ENCODE measurements around the gene PHF20. TPM values are rescaled to one million over a fixed set of nuclear protein-coding genes. Genes with fewer than 3 reads are reported as not detected.
"Not testable (repeated sequence)": the region's sequence is repeated elsewhere in the genome, so short reads cannot be mapped to it uniquely, and the experiment has no call there.

Gene PHF20
- polyA plus RNA-seq, 1 donor = 23.6 TPM

- no CpG with 5 or more reads among the region's 3 CpGs for WGBS (ENCODE audit: insufficient coverage, low lambda C conversion rate)
- no peaks in the 10 kb centered on the region for H3K27me3 ChIP-seq (ENCODE audit: control insufficient read depth, insufficient read depth, low read length)
- H3K4me3 ChIP-seq (ENCODE audit: low read length) = no peak overlapping the region
- H3K4me1 ChIP-seq (ENCODE audit: control insufficient read depth, insufficient read depth, low read length) = no peaks in the 10 kb centered on the region
- H3K27ac ChIP-seq (ENCODE audit: low read length) = no peak overlapping the region
- H3K36me3 ChIP-seq (ENCODE audit: control insufficient read depth, insufficient read depth, low read length) = no peaks in the 10 kb centered on the region
- H3K9me3 ChIP-seq (ENCODE audit: control insufficient read depth, low read depth, low read length) = no peaks in the 10 kb centered on the region
- no peak for DNase-seq
These were observed 9.4 kb upstream of the PHF20 start for GRCh38 chr20:35762461-35762860.

GRCh38 chr20:35764936-35765335, 6.9 kb upstream of the PHF20 start:
- not testable (repeated sequence) for H3K4me1 ChIP-seq (ENCODE audit: control insufficient read depth, insufficient read depth, low read length); H3K27me3 ChIP-seq (ENCODE audit: control insufficient read depth, insufficient read depth, low read length); H3K27ac ChIP-seq (ENCODE audit: low read length); H3K36me3 ChIP-seq (ENCODE audit: control insufficient read depth, insufficient read depth, low read length); H3K4me3 ChIP-seq (ENCODE audit: low read length); DNase-seq; H3K9me3 ChIP-seq (ENCODE audit: control insufficient read depth, low read depth, low read length)
- WGBS (ENCODE audit: insufficient coverage, low lambda C conversion rate) = no CpG with 5 or more reads among the region's 2 CpGs

DNA sequence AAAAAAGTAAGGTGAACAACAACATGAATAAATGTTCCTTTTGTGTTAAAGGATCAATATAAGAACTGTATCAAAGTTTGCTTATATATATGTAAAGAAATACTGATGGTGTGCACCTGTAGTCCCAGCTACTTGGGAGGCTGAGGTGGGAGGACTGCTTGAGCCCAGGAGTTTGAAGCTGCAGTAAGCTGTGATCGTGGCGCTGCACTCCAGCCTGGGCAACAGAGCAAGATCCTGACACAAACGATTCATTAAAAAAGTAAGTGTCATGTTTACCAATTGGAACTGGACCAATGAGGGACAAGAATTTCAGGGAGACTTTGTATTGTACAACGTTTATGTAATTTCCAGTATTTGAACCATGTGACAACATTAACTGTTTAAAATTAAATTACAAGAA, 5.0 kb upstream of the PHF20 start:
- Histone ChIP-seq H3K27me3 (ENCODE audit: control insufficient read depth, insufficient read depth, low read length) (no peaks in the 10 kb centered on the region), H3K4me3 (ENCODE audit: low read length) (no peak overlapping the region), H3K36me3 (ENCODE audit: control insufficient read depth, insufficient read depth, low read length) (no peaks in the 10 kb centered on the region), H3K4me1 (ENCODE audit: control insufficient read depth, insufficient read depth, low read length) (peaks cover 13% of the 10 kb centered on the region), H3K27ac (ENCODE audit: low read length) (no peak overlapping the region), H3K9me3 (ENCODE audit: control insufficient read depth, low read depth, low read length) (peaks cover 6% of the 10 kb centered on the region)
- no peak for DNase-seq
- WGBS (ENCODE audit: insufficient coverage, low lambda C conversion rate) = no CpG with 5 or more reads among the region's 4 CpGs

DNA sequence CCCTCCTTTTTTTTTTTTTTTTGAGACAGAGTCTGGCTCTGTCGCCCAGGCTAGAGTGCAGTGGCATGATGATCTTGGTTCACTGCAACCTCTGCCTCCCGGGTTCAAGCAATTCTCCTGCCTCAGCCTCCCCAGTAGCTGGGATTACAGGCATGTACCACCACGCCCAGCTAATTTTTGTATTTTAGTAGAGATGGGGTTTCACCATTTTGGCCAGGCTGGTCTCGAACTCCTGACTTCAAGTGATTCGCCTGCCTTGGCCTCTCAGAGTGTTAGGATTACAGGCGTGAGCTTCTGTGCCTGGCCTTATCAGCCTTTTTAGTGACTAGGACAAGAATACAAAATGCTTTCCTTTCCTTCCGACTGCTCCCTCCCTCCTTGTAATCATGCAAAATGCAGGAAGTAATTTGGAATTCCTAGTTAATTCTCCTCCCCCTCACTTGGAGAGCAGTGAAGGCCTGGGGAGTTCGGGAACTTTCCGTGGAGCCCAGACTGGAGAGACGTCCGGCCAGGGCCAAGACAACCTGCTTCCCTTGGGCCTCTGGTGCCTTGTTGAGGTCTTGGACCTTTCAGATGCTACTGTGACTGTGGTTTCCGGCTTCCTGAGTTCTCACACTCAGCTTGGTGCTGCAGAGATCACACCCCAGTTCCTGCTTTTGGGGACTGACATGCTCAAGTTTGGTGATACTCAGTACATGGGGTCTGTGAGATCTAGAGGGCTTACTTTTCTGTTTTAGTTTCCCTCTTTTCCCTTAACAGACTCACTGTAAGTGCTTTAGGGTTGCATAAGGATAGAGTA, 3.9 kb upstream of the PHF20 start:
- H3K4me1 ChIP-seq (ENCODE audit: control insufficient read depth, insufficient read depth, low read length) = peaks cover 17% of the 10 kb centered on the region
- DNase-seq = peak; percentile 25 to 29
- peaks cover 6% of the 10 kb centered on the region for H3K9me3 ChIP-seq (ENCODE audit: control insufficient read depth, low read depth, low read length)
- H3K27me3 ChIP-seq (ENCODE audit: control insufficient read depth, insufficient read depth, low read length) = no peaks in the 10 kb centered on the region
- peak overlapping the region; percentile 52 for H3K27ac ChIP-seq (ENCODE audit: low read length)
- no CpG with 5 or more reads among the region's 12 CpGs for WGBS (ENCODE audit: insufficient coverage, low lambda C conversion rate)
- H3K4me3 ChIP-seq (ENCODE audit: low read length) = no peak overlapping the region
- no peaks in the 10 kb centered on the region for H3K36me3 ChIP-seq (ENCODE audit: control insufficient read depth, insufficient read depth, low read length)

DNA sequence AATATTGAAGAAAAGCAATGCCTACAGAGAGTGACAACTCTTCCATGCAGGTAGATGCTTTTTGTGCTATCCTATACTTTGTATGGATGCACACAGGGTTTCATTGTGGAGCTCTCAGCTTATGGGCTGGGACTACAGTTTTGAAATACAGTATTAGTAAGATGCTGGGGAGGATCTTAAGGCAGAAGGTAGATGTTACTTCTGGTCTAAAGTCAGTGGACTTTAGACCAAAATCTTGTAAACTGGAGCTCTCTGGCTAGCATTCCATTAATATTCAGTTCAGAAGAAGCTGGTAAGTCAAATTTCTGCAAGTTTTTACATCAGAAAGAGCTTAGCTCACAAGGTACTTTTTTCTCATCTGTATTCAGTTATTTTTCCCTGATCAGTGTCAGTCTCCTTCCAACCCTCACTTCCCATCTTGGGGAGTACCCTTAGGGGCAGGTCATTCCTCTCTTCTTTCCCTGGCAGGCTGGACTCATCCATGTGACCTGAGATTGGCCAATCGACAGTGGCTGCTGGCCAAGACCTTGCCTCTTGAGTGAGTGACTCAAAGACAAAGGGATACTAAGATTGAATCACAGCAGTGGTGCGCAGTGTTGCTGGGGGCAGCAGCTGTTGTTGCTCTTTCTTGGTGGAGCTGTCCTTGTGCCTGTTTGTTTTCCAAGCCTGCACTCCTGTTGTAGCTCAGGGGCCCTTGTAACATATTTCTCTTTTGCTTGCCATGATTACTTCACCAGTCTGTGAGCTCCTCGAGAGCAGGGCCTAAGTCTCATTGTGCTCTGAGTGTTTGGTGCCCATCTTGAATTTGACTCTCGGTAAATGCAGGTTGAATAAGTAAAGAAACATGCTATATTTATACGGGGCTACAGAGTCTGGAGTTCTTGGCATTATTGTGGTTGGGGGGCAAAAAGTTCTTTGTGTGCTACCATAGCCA, 2.8 kb upstream of the PHF20 start:
- no CpG with 5 or more reads among the region's 5 CpGs for WGBS (ENCODE audit: insufficient coverage, low lambda C conversion rate)
- H3K9me3 ChIP-seq (ENCODE audit: control insufficient read depth, low read depth, low read length) = peaks cover 6% of the 10 kb centered on the region
- H3K27me3 ChIP-seq (ENCODE audit: control insufficient read depth, insufficient read depth, low read length) = no peaks in the 10 kb centered on the region
- peaks cover 24% of the 10 kb centered on the region for H3K4me1 ChIP-seq (ENCODE audit: control insufficient read depth, insufficient read depth, low read length)
- no peaks in the 10 kb centered on the region for H3K36me3 ChIP-seq (ENCODE audit: control insufficient read depth, insufficient read depth, low read length)
- DNase-seq = peak; percentile 74 to 82
- no peak overlapping the region for H3K4me3 ChIP-seq (ENCODE audit: low read length)
- peak overlapping the region; percentile 52 for H3K27ac ChIP-seq (ENCODE audit: low read length)

GRCh38 chr20:35771367-35771688, 487 bp upstream of the PHF20 start:
- peaks cover 4% of the 10 kb centered on the region for H3K36me3 ChIP-seq (ENCODE audit: control insufficient read depth, insufficient read depth, low read length)
- peaks cover 6% of the 10 kb centered on the region for H3K9me3 ChIP-seq (ENCODE audit: control insufficient read depth, low read depth, low read length)
- DNase-seq = no peak
- no peaks in the 10 kb centered on the region for H3K27me3 ChIP-seq (ENCODE audit: control insufficient read depth, insufficient read depth, low read length)
- peak overlapping the region; percentile 70 for H3K27ac ChIP-seq (ENCODE audit: low read length)
- 71% methylated on average over 4 of the region's 9 CpGs for WGBS (ENCODE audit: insufficient coverage, low lambda C conversion rate)
- H3K4me1 ChIP-seq (ENCODE audit: control insufficient read depth, insufficient read depth, low read length) = peaks cover 24% of the 10 kb centered on the region
- H3K4me3 ChIP-seq (ENCODE audit: low read length) = peak overlapping the region; percentile 20

DNA sequence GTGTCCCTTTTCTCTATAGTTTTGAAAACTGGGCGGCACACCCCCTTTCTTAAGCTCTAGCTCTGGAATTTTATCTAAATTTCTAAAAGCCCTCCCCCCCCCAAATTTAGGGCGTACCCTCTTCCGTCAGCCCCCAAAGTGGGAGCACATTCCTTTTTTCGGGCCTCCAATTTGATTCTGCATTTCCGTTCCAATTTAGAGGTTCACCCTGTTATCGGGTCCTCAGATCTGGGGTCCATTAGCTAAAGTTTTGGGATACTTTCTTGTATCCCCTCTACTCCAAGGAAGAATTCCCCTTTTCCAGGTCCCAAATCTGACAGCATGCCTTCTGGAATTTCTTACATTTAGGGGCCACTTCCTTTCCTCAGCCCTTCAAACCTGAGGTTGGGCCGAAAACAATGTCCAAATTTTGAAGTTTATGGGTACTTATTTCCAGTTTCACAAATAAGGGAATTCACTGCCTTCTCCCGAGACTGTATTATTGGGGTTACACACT, 796 bp downstream of the PHF20 start:
- Histone ChIP-seq H3K27me3 (ENCODE audit: control insufficient read depth, insufficient read depth, low read length) (no peaks in the 10 kb centered on the region), H3K4me3 (ENCODE audit: low read length) (peak overlapping the region; percentile 73), H3K36me3 (ENCODE audit: control insufficient read depth, insufficient read depth, low read length) (peaks cover 4% of the 10 kb centered on the region), H3K4me1 (ENCODE audit: control insufficient read depth, insufficient read depth, low read length) (peaks cover 28% of the 10 kb centered on the region), H3K27ac (ENCODE audit: low read length) (peak overlapping the region; percentile 77), H3K9me3 (ENCODE audit: control insufficient read depth, low read depth, low read length) (peaks cover 6% of the 10 kb centered on the region)
- peak in 1 of 2 donors; percentile 15 for DNase-seq
- no CpG with 5 or more reads among the region's 8 CpGs for WGBS (ENCODE audit: insufficient coverage, low lambda C conversion rate)

- Histone ChIP-seq H3K9me3 (ENCODE audit: control insufficient read depth, low read depth, low read length) (peaks cover 6% of the 10 kb centered on the region), H3K27ac (ENCODE audit: low read length) (peak overlapping the region; percentile 77), H3K27me3 (ENCODE audit: control insufficient read depth, insufficient read depth, low read length) (no peaks in the 10 kb centered on the region), H3K36me3 (ENCODE audit: control insufficient read depth, insufficient read depth, low read length) (peaks cover 4% of the 10 kb centered on the region), H3K4me3 (ENCODE audit: low read length) (peak overlapping the region; percentile 73), H3K4me1 (ENCODE audit: control insufficient read depth, insufficient read depth, low read length) (peaks cover 28% of the 10 kb centered on the region)
- WGBS (ENCODE audit: insufficient coverage, low lambda C conversion rate) = 25% methylated on average over 5 of the region's 8 CpGs
- peak; percentile 12 to 41 for DNase-seq
These were observed 1.4 kb downstream of the PHF20 start for GRCh38 chr20:35773154-35773751.

- H3K9me3 ChIP-seq (ENCODE audit: control insufficient read depth, low read depth, low read length) = peaks cover 6% of the 10 kb centered on the region
- peaks cover 4% of the 10 kb centered on the region for H3K36me3 ChIP-seq (ENCODE audit: control insufficient read depth, insufficient read depth, low read length)
- H3K4me1 ChIP-seq (ENCODE audit: control insufficient read depth, insufficient read depth, low read length) = peaks cover 21% of the 10 kb centered on the region
- H3K27ac ChIP-seq (ENCODE audit: low read length) = no peak overlapping the region
- no peaks in the 10 kb centered on the region for H3K27me3 ChIP-seq (ENCODE audit: control insufficient read depth, insufficient read depth, low read length)
- WGBS (ENCODE audit: insufficient coverage, low lambda C conversion rate) = no CpG with 5 or more reads among the region's 1 CpG
- no peak for DNase-seq
- no peak overlapping the region for H3K4me3 ChIP-seq (ENCODE audit: low read length)
These were observed 2.6 kb downstream of the PHF20 start for GRCh38 chr20:35774391-35774790.

DNA sequence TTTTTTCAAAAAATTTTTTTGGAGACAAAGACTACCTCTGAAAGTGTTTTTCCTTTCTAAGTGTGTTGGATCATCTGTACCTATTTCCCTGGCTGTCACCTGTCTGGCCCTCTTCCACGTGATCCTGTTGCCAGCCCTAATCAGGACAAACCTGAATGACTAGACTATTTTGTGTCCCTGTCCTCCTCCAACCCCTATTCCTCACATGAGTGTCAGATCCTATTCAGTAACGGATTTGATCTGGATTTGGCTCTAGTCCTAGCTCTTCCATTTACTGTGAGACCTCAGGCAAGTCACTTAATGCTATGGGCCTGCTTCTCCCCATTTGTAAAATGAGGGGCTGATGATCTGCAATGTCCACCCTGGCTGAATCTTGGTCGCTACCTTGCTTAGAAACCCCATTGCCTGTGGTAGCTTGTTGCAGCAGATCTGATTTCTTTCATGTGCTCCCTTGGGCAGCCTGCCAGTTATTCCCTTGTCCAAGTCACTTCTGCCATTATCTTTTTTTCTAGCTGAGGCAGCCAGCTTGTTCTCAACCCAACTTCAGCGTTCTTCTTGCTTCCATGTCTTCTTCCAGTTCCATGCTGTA, 4.8 kb downstream of the PHF20 start:
- Histone ChIP-seq H3K9me3 (ENCODE audit: control insufficient read depth, low read depth, low read length) (peaks cover 2% of the 10 kb centered on the region), H3K4me1 (ENCODE audit: control insufficient read depth, insufficient read depth, low read length) (peaks cover 16% of the 10 kb centered on the region), H3K27ac (ENCODE audit: low read length) (no peak overlapping the region), H3K36me3 (ENCODE audit: control insufficient read depth, insufficient read depth, low read length) (peaks cover 6% of the 10 kb centered on the region), H3K4me3 (ENCODE audit: low read length) (no peak overlapping the region), H3K27me3 (ENCODE audit: control insufficient read depth, insufficient read depth, low read length) (no peaks in the 10 kb centered on the region)
- DNase-seq = peak; percentile 18 to 55
- 70% methylated on average over 1 of the region's 4 CpGs for WGBS (ENCODE audit: insufficient coverage, low lambda C conversion rate)
